Karpas-422 (cell line): ENCODE results near the gene ZNF615. TPM values are rescaled to one million over a fixed set of nuclear protein-coding genes. Genes with fewer than 3 reads are reported as not detected.
A peak's percentile ranks its signal among the peaks of the same experiment; 100 is the strongest.
"Not testable (repeated sequence)": the region's sequence is repeated elsewhere in the genome, so short reads cannot be mapped to it uniquely, and the experiment has no call there.

Source experiments
- DNase-seq: peaks from one replicate; pipeline ENCODE4 v3.0.0-alpha.2; 2015
- H2AFZ ChIP-seq: fragments of 200-600 bp; sonication (generic); 2 replicates; pipeline ENCODE4 v1.6.1; 2014; ENCODE audit warnings: antibody characterized with exemption, low read length, mixed read lengths
- H3K27ac ChIP-seq: fragments of 200-600 bp; sonication (generic); 2 replicates; pipeline ENCODE4 v1.5.1; 2014; ENCODE audit warnings: mild to moderate bottlenecking, low read length, moderate library complexity
- H3K27me3 ChIP-seq: fragments of 200-600 bp; sonication (generic); 2 replicates; pipeline ENCODE4 v1.6.1; 2014; ENCODE audit warnings: low read length, mixed read lengths
- H3K36me3 ChIP-seq: fragments of 200-600 bp; sonication (generic); 2 replicates; pipeline ENCODE4 v1.6.1; 2014; ENCODE audit warnings: low read length, mixed read lengths; ENCODE audit not compliant: insufficient read depth
- H3K4me1 ChIP-seq: fragments of 200-600 bp; sonication (generic); 2 replicates; pipeline ENCODE4 v1.6.1; 2014; ENCODE audit warnings: mild to moderate bottlenecking, low read length, mixed read lengths
- H3K4me2 ChIP-seq: fragments of 200-600 bp; sonication (generic); 2 replicates; pipeline ENCODE4 v1.6.1; 2014; ENCODE audit warnings: low read length, low read depth, mild to moderate bottlenecking; ENCODE audit not compliant: poor library complexity, severe bottlenecking
- H3K4me3 ChIP-seq: fragments of 200-600 bp; sonication (generic); 2 replicates; pipeline ENCODE4 v1.5.1; 2014; ENCODE audit warnings: mild to moderate bottlenecking, antibody characterized with exemption, low read length, mixed read lengths
- H3K79me2 ChIP-seq: fragments of 200-600 bp; sonication (generic); 2 replicates; pipeline ENCODE4 v1.6.1; 2014; ENCODE audit warnings: mild to moderate bottlenecking, low read length, mixed read lengths
- H3K9ac ChIP-seq: fragments of 200-600 bp; sonication (generic); 2 replicates; pipeline ENCODE4 v1.6.0; 2014; ENCODE audit warnings: low read length
- H3K9me2 ChIP-seq: fragments of 200-600 bp; sonication (generic), shearing (Covaris generic); replicated peaks from 2 replicates; pipeline ENCODE4 v1.6.0; 2014; ENCODE audit warnings: mild to moderate bottlenecking, low read length, moderate library complexity; ENCODE audit not compliant: insufficient read depth
- H3K9me3 ChIP-seq: fragments of 300-700, 200-600 bp; sonication (generic); 2 replicates; pipeline ENCODE4 v1.6.1; 2014; ENCODE audit warnings: low read length, mixed read lengths
- H4K20me1 ChIP-seq: fragments of 200-600 bp; sonication (generic); 2 replicates; pipeline ENCODE4 v1.6.1; 2014; ENCODE audit warnings: mild to moderate bottlenecking, antibody characterized with exemption, low read length, low read depth; ENCODE audit not compliant: insufficient read depth
- total RNA-seq: library from RNA; depleted of rRNA; stranded (reverse); fragments of >200 nt; shearing (Covaris generic); gene quantifications from 2 replicates; pipeline ENCODE4 v1.2.3, GENCODE V29; 2014; ENCODE audit warnings: low replicate concordance

The ZNF615 gene
- total RNA-seq, 1 experiment from 2014 or later, result 11.8 TPM

GRCh38 chr19:51993422-51993821 is 14.6 kb downstream of the ZNF615 start:
- no peaks in the 10 kb centered on the region for H3K4me1 ChIP-seq
- peaks cover 63% of the 10 kb centered on the region for H3K36me3 ChIP-seq
- no peak overlapping the region for H3K27ac ChIP-seq
- no peak overlapping the region for H3K9ac ChIP-seq
- H3K9me3 ChIP-seq, result peaks cover 83% of the 10 kb centered on the region
- H3K27me3 ChIP-seq, result no peaks in the 10 kb centered on the region
- H4K20me1 ChIP-seq, result no peaks in the 10 kb centered on the region
- H3K4me2 ChIP-seq, result no peak overlapping the region
- no peaks in the 10 kb centered on the region for H3K9me2 ChIP-seq
- no peak overlapping the region for H2AFZ ChIP-seq
- no peak for DNase-seq
- H3K79me2 ChIP-seq, result no peaks in the 10 kb centered on the region
- no peak overlapping the region for H3K4me3 ChIP-seq

GRCh38 chr19:51986309-51987291 is 21.4 kb downstream of the ZNF615 start, which contains the start of gene ZNF350:
ZNF350 (minus strand) TSS chr19:51986840; CDS start chr19:51974360, 12,480 bp downstream.
- no peak within 1 kb of the TSS for H3K27ac ChIP-seq
- H2AFZ ChIP-seq, result peak within 1 kb of the TSS; percentile 74
- H3K9ac ChIP-seq, result peak within 1 kb of the TSS; percentile 57
- peaks cover 5% of the 10 kb centered on the region; the same call in 1 of the 2 replicates for H3K79me2 ChIP-seq
- no peaks in the 10 kb centered on the region for H3K9me2 ChIP-seq
- no peaks in the 10 kb centered on the region for H4K20me1 ChIP-seq
- peaks cover 61% of the 10 kb centered on the region for H3K9me3 ChIP-seq
- peak within 1 kb of the TSS; percentile 67 for H3K4me3 ChIP-seq
- H3K4me1 ChIP-seq, result no peaks in the 10 kb centered on the region
- peak within 1 kb of the TSS; percentile 40 for H3K4me2 ChIP-seq
- DNase-seq, result peak; percentile 86
- no peaks in the 10 kb centered on the region for H3K27me3 ChIP-seq
- no peaks in the 10 kb centered on the region for H3K36me3 ChIP-seq

- Histone ChIP-seq H3K9me2 (no peaks in the 10 kb centered on the region), H3K9me3 (peaks cover 70% of the 10 kb centered on the region), H3K9ac (no peak overlapping the region), H2AFZ (no peak overlapping the region), H3K79me2 (peaks cover 5% of the 10 kb centered on the region; the same call in 1 of the 2 replicates), H3K27me3 (no peaks in the 10 kb centered on the region), H3K27ac (no peak overlapping the region), H4K20me1 (no peaks in the 10 kb centered on the region), H3K4me2 (no peak overlapping the region), H3K4me1 (no peaks in the 10 kb centered on the region), H3K36me3 (peaks cover 4% of the 10 kb centered on the region; the same call in 1 of the 2 replicates), H3K4me3 (no peak overlapping the region)
- no peak for DNase-seq
These were observed 24.6 kb downstream of the ZNF615 start for GRCh38 chr19:51983361-51983760.

GRCh38 chr19:51980926-51981325 is 27.1 kb downstream of the ZNF615 start:
- H3K27ac ChIP-seq, H3K27me3 ChIP-seq, H3K79me2 ChIP-seq, H3K36me3 ChIP-seq, H3K4me3 ChIP-seq, H3K9me2 ChIP-seq, DNase-seq, H3K4me1 ChIP-seq, H3K4me2 ChIP-seq, H4K20me1 ChIP-seq, H3K9ac ChIP-seq, H2AFZ ChIP-seq: not testable (repeated sequence)
- peaks cover 69% of the 10 kb centered on the region for H3K9me3 ChIP-seq

GRCh38 chr19:51980116-51980736 is 27.8 kb downstream of the ZNF615 start:
- DNase-seq, result no peak
- Histone ChIP-seq H3K9me2 (no peaks in the 10 kb centered on the region), H3K4me2 (no peak overlapping the region), H3K4me1 (no peaks in the 10 kb centered on the region), H3K27ac (no peak overlapping the region), H3K36me3 (peaks cover 4% of the 10 kb centered on the region; the same call in 1 of the 2 replicates), H3K9me3 (peaks cover 64% of the 10 kb centered on the region), H2AFZ (no peak overlapping the region), H3K9ac (no peak overlapping the region), H3K27me3 (no peaks in the 10 kb centered on the region), H3K79me2 (no peaks in the 10 kb centered on the region), H4K20me1 (no peaks in the 10 kb centered on the region), H3K4me3 (no peak overlapping the region)

- Histone ChIP-seq H3K4me2 (no peak overlapping the region), H3K4me1 (no peaks in the 10 kb centered on the region), H3K9me2 (no peaks in the 10 kb centered on the region), H2AFZ (no peak overlapping the region), H3K79me2 (no peaks in the 10 kb centered on the region), H3K9me3 (peaks cover 70% of the 10 kb centered on the region), H3K27me3 (no peaks in the 10 kb centered on the region), H3K4me3 (no peak overlapping the region), H3K9ac (no peak overlapping the region), H3K36me3 (peaks cover 12% of the 10 kb centered on the region), H3K27ac (no peak overlapping the region), H4K20me1 (no peaks in the 10 kb centered on the region)
- no peak for DNase-seq
These were observed 29.1 kb downstream of the ZNF615 start for GRCh38 chr19:51978882-51979281.

GRCh38 chr19:51977346-51977745 is 30.7 kb downstream of the ZNF615 start:
- Histone ChIP-seq H3K9me2 (no peaks in the 10 kb centered on the region), H3K4me2 (no peak overlapping the region), H3K4me3 (no peak overlapping the region), H3K27ac (no peak overlapping the region), H3K79me2 (no peaks in the 10 kb centered on the region), H3K9me3 (peaks cover 69% of the 10 kb centered on the region), H4K20me1 (no peaks in the 10 kb centered on the region), H3K4me1 (no peaks in the 10 kb centered on the region), H2AFZ (no peak overlapping the region), H3K36me3 (peaks cover 21% of the 10 kb centered on the region), H3K27me3 (no peaks in the 10 kb centered on the region), H3K9ac (no peak overlapping the region)
- no peak for DNase-seq

- Histone ChIP-seq H3K4me3 (no peak overlapping the region), H2AFZ (no peak overlapping the region), H3K9me2 (no peaks in the 10 kb centered on the region), H3K36me3 (peaks cover 22% of the 10 kb centered on the region), H3K9me3 (peaks cover 69% of the 10 kb centered on the region), H3K79me2 (no peaks in the 10 kb centered on the region), H3K4me1 (no peaks in the 10 kb centered on the region), H3K9ac (no peak overlapping the region), H3K27me3 (no peaks in the 10 kb centered on the region), H4K20me1 (no peaks in the 10 kb centered on the region), H3K4me2 (no peak overlapping the region), H3K27ac (no peak overlapping the region)
- DNase-seq, result no peak
These were observed 31.2 kb downstream of the ZNF615 start for GRCh38 chr19:51976852-51977251.
